Lung (tissue), 12 donors: Measurements from ENCODE around the gene PHLDB2. TPM values are rescaled to one million over a fixed set of nuclear protein-coding genes. Genes with fewer than 3 reads are reported as not detected.
A peak's percentile ranks its signal among the peaks of the same experiment; 100 is the strongest.

Experiments
- ATAC-seq: fragments of 200-7000 bp; cut with Tn5 transposase; one replicate; pipeline ENCODE4 v1.9.1; 2020; ENCODE audit warnings: moderate number of reproducible peaks; ENCODE audit not compliant: insufficient read depth, low FRiP score
- DNase-seq, 3 donors: peaks; one replicate each; pipeline ENCODE4 v3.0.0-alpha.2; 2013 to 2017
- H3K27ac ChIP-seq, 2 donors: one replicate each; pipeline ENCODE4 v1.5.1; 2013; ENCODE audit warnings: mild to moderate bottlenecking in 2 of 2, moderate library complexity in 2 of 2, control low read depth in 1 of 2, inconsistent platforms in 1 of 2, low read depth in 1 of 2, low read length in 1 of 2
- H3K27me3 ChIP-seq, 3 donors: one replicate each; pipeline ENCODE4 v1.5.1; 2013; ENCODE audit warnings: low read length in 2 of 3; ENCODE audit not compliant: control insufficient read depth in 3 of 3, insufficient read depth in 3 of 3
- H3K36me3 ChIP-seq, 4 donors: one replicate each; pipeline ENCODE4 v1.5.1; 2013; ENCODE audit warnings: low read length in 4 of 4, mild to moderate bottlenecking in 1 of 4, moderate library complexity in 1 of 4; ENCODE audit not compliant: control insufficient read depth in 4 of 4, insufficient read depth in 4 of 4
- H3K4me1 ChIP-seq, 5 donors: one replicate each; pipeline ENCODE4 v1.5.1; 2013; ENCODE audit warnings: low read length in 5 of 5, mild to moderate bottlenecking in 2 of 5, moderate library complexity in 1 of 5; ENCODE audit not compliant: control insufficient read depth in 5 of 5, insufficient read depth in 5 of 5
- H3K4me3 ChIP-seq: one replicate; pipeline ENCODE4 v1.5.1; 2013; ENCODE audit warnings: mild to moderate bottlenecking, control low read depth, moderate library complexity
- H3K9ac ChIP-seq, 2 donors: one replicate each; pipeline ENCODE4 v1.5.1; 2013; ENCODE audit warnings: low read length in 2 of 2, control low read depth in 1 of 2; ENCODE audit not compliant: insufficient read depth in 1 of 2
- H3K9me3 ChIP-seq, 4 donors: one replicate each; pipeline ENCODE4 v1.5.1; 2013; ENCODE audit warnings: low read length in 3 of 4, mild to moderate bottlenecking in 1 of 4, moderate library complexity in 1 of 4; ENCODE audit not compliant: control insufficient read depth in 4 of 4, insufficient read depth in 3 of 4
- CTCF ChIP-seq: IDR thresholded peaks from 2 replicates; pipeline ENCODE4 v1.5.1; 2012; ENCODE audit warnings: mild to moderate bottlenecking; ENCODE audit errors: control extremely low read depth, extremely low read depth
- WGBS, 2 donors: extraction: QIAGEN DNeasy Blood & Tissue Kit; methylation state at CpG; one replicate each; pipeline ENCODE4 v1.1.7; 2013; 5-methylcytosine and 5-hydroxymethylcytosine counted together
- polyA plus RNA-seq, 2 donors: library from polyadenylated mRNA; stranded (reverse); fragments of 200-250 nt; gene quantifications; one replicate each; pipeline ENCODE4 v1.2.1, GENCODE V29; 2013
- total RNA-seq, 2 donors: library from RNA; depleted of rRNA in 1 of 2; stranded (reverse); fragments of >200 nt in 1 of 2; gene quantifications; one replicate each; pipeline ENCODE4 v1.2.1, GENCODE V29; 2014 to 2021
- donor health status: control.
- donor health status: control.
- donor health status: Bipolar disorder and iron deficiency.
- donor health status: healthy.
- donor health status: DM: yes; HTN: yes; CAD: no.

Gene PHLDB2
- total and polyA plus RNA-seq, 4 donors = 14.4 to 58.1 (median 26.7) TPM

- TF ChIP-seq CTCF = no peak
- H3K27ac ChIP-seq = peak within 1 kb of the TSS; percentile 88 to 96
- ATAC-seq (peak; percentile 95), DNase-seq (peak; percentile 97 to 100 (median 99))
- H3K27me3 ChIP-seq = no peaks in the 10 kb centered on the region
- H3K36me3 ChIP-seq = peaks cover 0 to 13% (median 4%) of the 10 kb centered on the region in 4 donors
- WGBS, 2 donors = 4 to 5% methylated on average over 61 of the region's 61 CpGs
- H3K9me3 ChIP-seq = no peaks in the 10 kb centered on the region
- peak within 1 kb of the TSS; percentile 85 to 97 for H3K9ac ChIP-seq
- peaks cover 0 to 30% (median 5%) of the 10 kb centered on the region in 5 donors for H3K4me1 ChIP-seq
- peak within 1 kb of the TSS; percentile 90 for H3K4me3 ChIP-seq
Measured at GRCh38 chr3:111978583-111979433, 119.7 kb downstream of the PHLDB2 start, which contains the start of gene ABHD10. Gene ABHD10 (plus strand): TSS chr3:111979026. CDS start chr3:111979062, 36 bp downstream.

DNA sequence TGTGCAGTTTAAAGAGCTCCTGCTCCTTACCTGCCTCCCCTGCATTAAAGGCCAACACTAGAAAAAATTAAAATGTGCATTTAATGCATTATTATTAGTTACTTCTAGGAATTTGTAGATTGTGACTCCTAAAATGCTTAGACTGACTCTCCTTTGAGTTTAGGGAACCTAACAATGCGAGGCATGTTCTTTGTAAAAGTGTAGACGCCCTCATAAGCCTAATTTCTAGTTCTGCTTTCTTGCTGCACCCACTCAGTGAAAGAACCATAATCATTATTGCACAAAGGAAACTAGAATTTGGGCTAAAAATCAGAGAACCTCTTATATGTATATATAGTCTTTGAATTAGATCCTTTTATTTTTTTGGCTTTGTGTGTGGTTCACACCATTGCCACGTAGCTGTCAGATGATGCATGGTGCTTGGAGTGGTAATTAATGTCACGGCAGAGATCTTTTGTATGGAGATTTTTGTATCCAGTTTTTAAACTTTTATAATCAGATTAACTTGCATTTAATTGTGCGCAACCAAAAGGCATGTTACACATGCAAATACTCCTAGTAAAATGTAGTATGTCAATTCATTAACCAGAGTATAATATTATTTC, 120.5 kb downstream of the PHLDB2 start:
- H3K4me3 ChIP-seq = peak overlapping the region; percentile 90
- 20 to 21% methylated on average over 5 of the region's 5 CpGs for WGBS, 2 donors
- DNase-seq (peak in 2 of 3 donors; percentile 53 to 70), ATAC-seq (peak; percentile 10)
- no peak for TF ChIP-seq CTCF
- H3K9ac ChIP-seq = peak overlapping the region; percentile 85 to 97
- H3K9me3 ChIP-seq = no peaks in the 10 kb centered on the region
- peaks cover 0 to 30% (median 5%) of the 10 kb centered on the region in 5 donors for H3K4me1 ChIP-seq
- peaks cover 0 to 16% (median under 1%) of the 10 kb centered on the region in 4 donors for H3K36me3 ChIP-seq
- peak overlapping the region; percentile 88 to 96 for H3K27ac ChIP-seq
- H3K27me3 ChIP-seq = no peaks in the 10 kb centered on the region

DNA sequence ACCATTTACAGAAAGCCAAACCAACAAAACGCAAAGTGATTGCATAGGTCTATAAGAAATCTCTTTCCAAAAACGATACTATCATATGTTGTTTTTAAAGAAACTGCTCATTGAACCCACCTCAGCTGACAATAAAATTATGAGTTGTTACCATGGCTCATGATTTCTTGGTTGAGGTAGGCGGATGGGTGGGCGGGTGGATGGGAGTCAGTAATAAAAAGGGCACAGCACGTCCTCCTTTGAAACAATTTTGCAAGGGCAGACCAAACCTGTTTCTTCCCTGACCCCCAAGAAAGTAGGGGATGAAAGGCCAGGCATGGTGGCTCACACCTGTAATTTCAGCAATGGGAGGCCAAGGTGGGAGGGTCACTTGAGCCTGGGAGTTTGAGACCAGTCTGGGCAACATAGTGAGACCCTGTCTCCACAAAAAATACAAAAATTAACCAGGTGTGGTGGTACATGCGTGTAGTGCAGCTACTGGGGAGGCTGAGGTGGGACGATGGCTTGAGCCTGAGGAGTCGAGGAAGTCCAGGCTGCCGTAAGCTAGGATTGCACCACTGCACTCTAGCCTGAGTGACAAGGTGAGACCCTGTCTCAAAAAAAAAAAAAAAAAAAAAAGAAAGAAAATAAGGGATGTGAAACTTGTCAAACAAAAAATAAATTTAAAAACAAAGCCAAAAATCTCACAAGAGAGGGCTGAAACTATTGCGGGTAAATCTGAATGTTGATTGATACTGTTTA, 121.8 kb downstream of the PHLDB2 start:
- TF ChIP-seq CTCF = no peak
- WGBS, 2 donors = 77 to 87% methylated on average over 10 of the region's 10 CpGs
- Histone ChIP-seq H3K4me3 (no peak overlapping the region), H3K36me3 (peaks cover 0 to 13% (median 2%) of the 10 kb centered on the region in 4 donors), H3K9me3 (no peaks in the 10 kb centered on the region), H3K27me3 (no peaks in the 10 kb centered on the region), H3K27ac (no peak overlapping the region), H3K9ac (peak overlapping the region in 1 of 2 donors; percentile 1), H3K4me1 (peaks cover 0 to 30% (median 5%) of the 10 kb centered on the region in 5 donors)
- no peak for ATAC-seq
- DNase-seq = no peak
